ENCODE data around the gene PAK4. TPM values are rescaled to one million over a fixed set of nuclear protein-coding genes. Genes with fewer than 3 reads are reported as not detected.
A peak's percentile ranks its signal among the peaks of the same experiment; 100 is the strongest.

The PAK4 gene
- total RNA-seq, 1 donor from 2014 or later = 8.5 TPM

DNA sequence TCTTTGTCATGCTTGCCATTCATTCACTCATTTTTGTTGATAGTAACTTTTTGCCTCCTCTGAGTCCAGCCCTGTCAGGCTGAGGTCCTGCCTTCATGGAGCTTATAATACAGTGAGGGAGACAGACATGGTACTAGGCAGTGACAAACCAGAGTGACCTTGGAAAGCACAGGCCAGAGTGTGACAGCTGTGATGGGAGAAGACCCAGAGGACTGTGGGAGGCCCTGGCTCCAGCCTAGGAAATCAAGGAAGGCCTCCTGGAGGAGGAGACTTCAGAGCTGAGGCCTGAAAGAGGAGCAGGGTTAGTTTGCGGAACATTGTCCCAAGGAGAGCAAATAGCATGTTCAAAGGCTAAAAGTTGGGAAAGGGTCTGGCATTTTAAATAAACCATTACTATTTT, 20.5 kb downstream of the PAK4 start:
- DNase-seq (ENCODE audit: low read depth) = no peak

GRCh38 chr19:39146686-39147450, 21.3 kb downstream of the PAK4 start:
- DNase-seq (ENCODE audit: low read depth) = no peak

DNA sequence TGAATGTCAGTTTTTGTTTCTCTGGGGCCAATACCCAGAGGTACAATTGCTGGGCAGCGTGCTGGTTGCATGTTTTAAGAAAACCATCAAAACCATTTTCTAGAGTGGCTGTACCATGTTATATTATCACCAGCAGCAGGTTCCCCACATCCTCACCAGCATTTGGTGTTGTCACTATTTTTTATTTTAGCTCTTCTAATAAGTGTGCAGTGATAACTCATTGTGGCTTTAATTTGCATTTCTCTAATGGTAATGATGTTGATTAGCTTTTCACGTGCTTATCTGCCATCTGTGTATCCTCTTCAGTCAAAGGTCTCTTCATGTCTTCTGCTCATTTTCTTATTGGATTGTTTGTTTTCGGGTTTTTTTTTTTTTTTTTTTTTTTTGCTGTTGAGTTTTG, 21.9 kb downstream of the PAK4 start:
- no peak for DNase-seq (ENCODE audit: low read depth)

DNA sequence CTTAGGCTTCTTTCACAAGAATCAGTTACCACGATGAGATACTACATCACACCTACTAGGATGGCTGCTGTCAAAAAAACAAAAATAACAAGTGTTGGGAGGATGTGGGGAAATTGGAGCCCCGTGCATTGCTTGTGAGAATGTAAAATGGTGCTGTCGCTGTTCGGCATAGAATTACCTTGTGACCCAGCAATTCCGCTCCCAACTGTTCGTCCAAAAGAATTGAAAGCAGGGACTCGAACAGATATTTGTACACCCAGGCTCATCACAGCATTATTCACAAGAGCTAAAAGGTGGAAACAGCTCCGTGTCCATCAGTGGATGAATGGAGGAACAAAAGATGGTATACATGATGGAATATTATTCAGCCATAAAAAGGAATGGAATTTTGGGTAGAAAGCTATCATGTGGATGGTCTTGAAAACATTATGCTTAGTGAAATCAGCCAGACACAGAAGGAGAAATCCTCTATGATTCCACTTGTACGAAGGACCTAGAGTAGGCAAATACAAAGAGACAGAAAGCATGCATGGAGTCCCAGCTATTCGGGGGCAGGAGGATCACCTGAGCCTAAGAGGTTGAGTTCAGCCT, 23.4 kb downstream of the PAK4 start:
- no peak for DNase-seq (ENCODE audit: low read depth)

- DNase-seq (ENCODE audit: low read depth) = no peak
Observed at GRCh38 chr19:39150235-39150634, 24.6 kb downstream of the PAK4 start.

- DNase-seq (ENCODE audit: low read depth) = peak; percentile 23
Observed at GRCh38 chr19:39150807-39151600, 25.4 kb downstream of the PAK4 start.

- DNase-seq (ENCODE audit: low read depth) = no peak
Observed at GRCh38 chr19:39152066-39152465, 26.5 kb downstream of the PAK4 start.

DNA sequence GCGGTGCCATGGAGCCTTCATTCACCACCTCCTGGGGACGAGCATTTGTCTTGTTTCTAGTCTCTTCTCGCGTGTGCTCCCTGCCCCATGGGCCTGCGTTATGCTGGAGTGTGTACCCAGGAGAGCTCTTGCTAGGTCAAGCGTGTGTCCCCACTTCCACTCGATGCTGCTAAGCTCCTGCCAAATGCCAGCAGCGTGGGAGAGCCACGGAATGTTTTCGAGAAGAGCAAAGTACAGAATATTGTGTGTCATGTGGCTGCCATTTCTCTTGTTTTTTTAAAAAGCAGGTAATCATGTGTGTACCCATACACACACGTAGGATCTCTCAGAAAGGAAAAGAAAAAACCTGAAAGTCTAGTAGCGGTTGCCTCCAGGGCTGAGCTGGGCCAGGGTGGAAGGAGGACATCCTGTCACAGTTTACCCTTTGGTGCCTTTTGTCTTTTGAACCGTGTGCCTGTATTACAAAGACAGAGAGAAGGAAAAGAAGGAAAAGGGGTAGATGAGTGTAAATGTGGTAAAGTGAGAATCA, 28.6 kb downstream of the PAK4 start:
- no peak for DNase-seq (ENCODE audit: low read depth)

DNA sequence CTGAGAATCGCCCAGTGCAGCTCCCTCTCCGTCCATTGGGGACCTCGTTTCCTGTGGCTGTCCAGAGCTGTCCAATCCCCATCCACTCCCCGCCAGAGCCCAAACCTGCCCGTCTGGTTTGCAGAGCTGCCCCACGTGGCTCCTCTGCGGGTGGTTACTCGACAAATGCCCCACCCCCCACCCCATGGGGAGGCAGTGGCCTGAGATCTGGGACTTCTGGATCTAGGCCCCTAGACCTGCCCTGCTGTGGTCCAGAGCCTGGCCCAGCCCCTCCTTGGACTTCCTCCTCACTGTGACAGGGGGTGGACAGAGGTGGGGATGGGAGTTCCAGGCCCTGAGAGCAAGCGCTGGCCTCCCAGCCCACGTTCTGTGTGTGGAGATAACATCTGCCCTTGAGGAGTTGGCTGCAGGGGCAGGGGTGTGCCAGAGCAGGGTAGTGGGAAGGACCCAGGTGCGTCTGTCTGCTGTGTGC, 29.1 kb downstream of the PAK4 start:
- no peak for DNase-seq (ENCODE audit: low read depth)

DNA sequence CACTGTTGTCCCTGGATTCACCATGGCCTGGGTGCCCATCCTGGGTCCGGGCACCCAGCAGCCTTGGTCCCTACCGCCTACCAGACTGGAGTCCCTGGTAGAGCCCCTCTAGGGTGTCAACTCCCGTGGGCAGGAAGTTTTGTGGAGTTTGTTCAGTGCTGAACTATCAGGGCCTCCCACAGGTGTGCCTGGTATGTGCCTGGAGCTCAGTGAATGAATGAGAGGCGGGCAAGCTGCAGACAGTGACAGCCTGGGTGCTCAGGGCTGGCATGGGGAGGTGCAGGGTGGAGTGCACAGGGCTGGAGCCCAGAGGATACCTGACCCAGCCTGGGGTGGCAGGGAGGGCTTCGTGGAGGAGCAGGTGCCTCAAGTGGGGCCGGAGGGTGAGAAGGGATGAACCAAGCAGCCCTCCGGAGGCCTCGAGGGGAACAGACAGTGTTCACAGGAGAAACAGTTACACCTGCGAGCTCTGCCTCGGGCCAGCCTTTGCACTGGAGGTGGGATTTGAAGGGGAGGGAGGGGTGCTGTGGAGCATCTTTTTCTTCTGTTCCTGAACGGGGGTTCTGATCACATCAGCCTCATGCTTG, 29.6 kb downstream of the PAK4 start:
- DNase-seq (ENCODE audit: low read depth) = no peak

DNA sequence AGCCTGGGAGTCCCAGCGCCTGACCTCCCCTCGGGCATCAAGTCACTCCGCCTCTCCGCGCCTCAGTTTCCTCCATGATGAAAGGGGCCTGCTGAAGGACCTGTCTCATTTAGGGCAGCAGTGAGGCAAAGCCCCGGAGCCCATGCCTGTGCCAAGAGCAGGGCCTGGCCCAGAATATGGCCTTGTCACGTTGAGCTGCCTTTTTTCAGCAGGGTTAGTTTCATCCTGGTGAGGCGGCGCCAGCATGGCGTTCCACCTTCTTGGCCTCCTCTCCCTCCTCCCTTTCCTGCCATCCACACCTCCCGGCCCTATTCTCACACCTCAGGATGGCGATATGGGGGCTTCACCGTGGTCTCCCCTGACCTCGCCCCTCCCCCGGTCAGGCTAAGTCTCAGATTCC, 30.2 kb downstream of the PAK4 start:
- DNase-seq (ENCODE audit: low read depth) = no peak

- peak; percentile 10 for DNase-seq (ENCODE audit: low read depth)
Observed at GRCh38 chr19:39156326-39157230, 31.0 kb downstream of the PAK4 start.

- peak; percentile 41 for DNase-seq (ENCODE audit: low read depth)
Observed at GRCh38 chr19:39157275-39157996, 31.9 kb downstream of the PAK4 start.

- no peak for DNase-seq (ENCODE audit: low read depth)
Observed at GRCh38 chr19:39157997-39158389, 32.4 kb downstream of the PAK4 start.

GRCh38 chr19:39158646-39159260, 33.2 kb downstream of the PAK4 start:
- DNase-seq (ENCODE audit: low read depth) = no peak

DNA sequence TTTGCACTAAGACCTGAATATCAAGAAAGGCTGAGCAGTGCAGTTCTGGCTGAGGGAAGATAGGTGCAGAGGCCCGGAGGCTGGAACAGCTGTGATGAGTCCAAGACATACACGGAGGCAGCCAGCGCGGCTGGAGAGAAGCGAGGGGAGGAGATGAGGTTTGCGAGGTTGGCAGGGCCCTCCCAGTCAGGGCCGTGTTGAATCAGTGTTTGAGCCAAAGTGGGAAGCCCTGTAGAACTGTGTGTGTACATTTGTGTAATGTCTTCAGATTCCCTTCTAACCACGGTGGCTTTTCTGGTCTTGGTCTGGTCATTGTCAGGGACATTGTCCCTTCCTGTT, 34.9 kb downstream of the PAK4 start:
- peak; percentile 66 for DNase-seq (ENCODE audit: low read depth)

GRCh38 chr19:39160889-39161672, 35.5 kb downstream of the PAK4 start:
- DNase-seq (ENCODE audit: low read depth) = no peak

DNA sequence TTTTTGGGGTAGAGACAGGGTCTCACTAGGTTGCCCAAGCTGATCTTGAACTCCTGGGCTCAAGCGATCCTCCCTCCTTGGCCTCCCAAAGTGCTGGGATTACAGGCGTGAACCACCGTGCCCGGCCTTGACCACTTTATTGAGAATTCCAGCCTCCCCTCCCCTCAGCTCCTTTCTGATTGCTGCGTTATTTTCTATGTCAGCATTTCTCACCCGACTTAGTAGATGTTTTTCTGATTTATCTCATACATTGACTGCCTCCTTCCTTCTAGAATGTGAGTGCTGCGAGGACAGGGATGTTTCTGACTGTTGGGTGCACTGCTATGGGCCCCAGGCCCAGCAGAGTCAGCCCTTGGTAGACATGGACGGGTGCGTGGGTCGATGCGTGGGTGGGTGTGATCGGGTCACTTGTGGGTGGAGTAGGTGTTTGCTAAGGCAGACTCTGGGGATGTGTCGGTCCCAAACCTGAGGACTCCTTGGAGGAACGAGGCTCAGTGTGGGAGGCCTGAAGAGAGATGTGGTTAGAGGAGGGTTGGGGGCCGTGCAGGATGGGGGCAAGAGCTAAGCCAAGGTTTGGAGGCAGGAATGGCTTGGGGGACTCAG, 37.0 kb downstream of the PAK4 start:
- DNase-seq (ENCODE audit: low read depth) = no peak

Measured in myocyte (in vitro differentiated cells).